PC-9 (cell line): ENCODE measurements around the gene CCDC71L. TPM values are rescaled to one million over a fixed set of nuclear protein-coding genes. Genes with fewer than 3 reads are reported as not detected.

Source experiments
- BruUV-seq: library from RNA; stranded (reverse); fragments of 400-500 nt; replicated peaks from 2 replicates; lab custom pipeline; 2021; lab: Mats Ljungman, UMichigan
- CTCF ChIA-PET: fragments of 300-600 bp; sonication (Branson Sonifier 250); formaldehyde crosslinking; loops from one replicate; lab custom pipeline; 2022; ENCODE audit warnings: antibody characterized with exemption; lab: Charles Lee
- POLR2A ChIA-PET: fragments of 300-600 bp; sonication (Branson Sonifier 250); formaldehyde crosslinking; loops from one replicate; lab custom pipeline; 2022; ENCODE audit warnings: antibody characterized with exemption; ENCODE audit not compliant: unreplicated experiment; lab: Charles Lee
- DNase-seq, 2 experiments: peaks; one replicate each; pipeline versions ENCODE4 v3.0.0 to v3.0.0-alpha.2; 2015 to 2022; ENCODE audit warnings: mixed read lengths in 1 of 2
- H2AFZ ChIP-seq: fragments of 200-600 bp; sonication (generic); 2 replicates; pipeline ENCODE4 v1.8.1; 2017; ENCODE audit warnings: antibody characterized with exemption
- H3F3A ChIP-seq: fragments of 200-600 bp; sonication (generic); 2 replicates; pipeline ENCODE4 v1.8.1; 2017; ENCODE audit warnings: antibody characterized with exemption, mild to moderate bottlenecking, low read depth; ENCODE audit not compliant: insufficient read depth
- H3K27ac ChIP-seq: fragments of 200-600 bp; sonication (generic); 2 replicates; pipeline ENCODE4 v1.6.1; 2016; ENCODE audit warnings: mixed run types
- H3K27me3 ChIP-seq: fragments of 200-600 bp; sonication (generic); 2 replicates; pipeline ENCODE4 v1.6.1; 2016; ENCODE audit warnings: low read depth, mixed run types; ENCODE audit not compliant: insufficient read depth
- H3K36me3 ChIP-seq: fragments of 200-600 bp; sonication (generic); 2 replicates; pipeline ENCODE4 v1.6.1; 2016; ENCODE audit warnings: low read depth, mixed run types
- H3K4me1 ChIP-seq: fragments of 200-600 bp; sonication (generic); replicated peaks from 2 replicates; pipeline ENCODE4 v1.6.1; 2016; ENCODE audit warnings: mixed run types; ENCODE audit not compliant: insufficient read depth
- H3K4me2 ChIP-seq: fragments of 200-600 bp; sonication (generic); 2 replicates; pipeline ENCODE4 v1.6.1; 2017; ENCODE audit warnings: mixed run types
- H3K4me3 ChIP-seq: fragments of 200-600 bp; sonication (generic); 2 replicates; pipeline ENCODE4 v1.6.1; 2016; ENCODE audit warnings: mixed run types
- H3K79me2 ChIP-seq: fragments of 200-600 bp; sonication (generic); 2 replicates; pipeline ENCODE4 v1.6.1; 2017; ENCODE audit warnings: low read depth, mixed run types
- H3K9me2 ChIP-seq: fragments of 200-600 bp; sonication (generic); 2 replicates; pipeline ENCODE4 v1.8.1; 2017; ENCODE audit warnings: mild to moderate bottlenecking; ENCODE audit not compliant: insufficient read depth
- H3K9me3 ChIP-seq: fragments of 200-600 bp; sonication (generic); 2 replicates; pipeline ENCODE4 v1.8.1; 2016; ENCODE audit warnings: low read depth; ENCODE audit not compliant: insufficient read depth
- H4K20me1 ChIP-seq: fragments of 200-600 bp; sonication (generic); 2 replicates; pipeline ENCODE4 v1.8.1; 2017; ENCODE audit not compliant: insufficient read depth
- EZH2 ChIP-seq: fragments of 200-600 bp; sonication (generic); IDR thresholded peaks from 2 replicates; pipeline ENCODE4 v1.8.0; 2017; ENCODE audit warnings: antibody characterized with exemption, low read depth
- intact Hi-C: fragments of 100-400 bp; cut with micrococcal nuclease; formaldehyde crosslinking; loops from one replicate; pipeline ENCODE4 v1.10.0; 2022; ENCODE audit not compliant: unreplicated experiment
- total RNA-seq: library from RNA; stranded (reverse); gene quantifications from 2 replicates; pipeline ENCODE4 v1.2.3, GENCODE V29; 2021
- TF ChIP-seq, protein P1 (sequence below): fragments of 200-600 bp; sonication (generic); conservative IDR thresholded peaks from 2 replicates; pipeline ENCODE4 v1.6.1; 2017; ENCODE audit warnings: mixed run types, antibody characterized with exemption, mild to moderate bottlenecking, moderate library complexity

Gene CCDC71L
- total RNA-seq, 1 experiment from 2014 or later: 18.4 TPM

DNA sequence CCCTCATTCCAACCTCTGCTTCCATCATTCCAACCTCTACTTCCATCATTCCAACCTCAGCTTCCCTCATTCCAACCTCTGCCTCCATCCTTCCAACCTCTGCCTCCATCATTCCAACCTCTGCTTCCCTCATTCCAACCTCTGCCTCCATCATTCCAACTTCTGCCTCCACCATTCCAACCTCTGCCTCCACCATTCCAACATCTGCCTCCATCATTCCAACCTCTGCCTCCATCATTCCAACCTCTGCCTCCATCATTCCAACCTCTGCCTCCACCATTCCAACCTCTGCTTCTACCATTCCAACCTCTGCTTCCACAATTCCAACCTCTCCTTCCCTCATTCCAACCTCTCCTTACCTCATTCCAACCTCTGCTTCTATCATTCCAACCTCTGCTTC lies 30.3 kb downstream of the CCDC71L start:
- no peak for DNase-seq
- Histone ChIP-seq H3K9me2 (no peaks in the 10 kb centered on the region), H3K27ac (no peak overlapping the region), H3K4me1 (peaks cover 17% of the 10 kb centered on the region), H3K36me3 (no peaks in the 10 kb centered on the region), H3K27me3 (peaks cover 40% of the 10 kb centered on the region), H4K20me1 (no peaks in the 10 kb centered on the region), H3K4me3 (no peak overlapping the region), H3K9me3 (0 out of 2 replicates have a peak, but pooled peaks cover 4% of the 10 kb centered on the region), H3K4me2 (no peak overlapping the region), H3F3A (peaks cover 7% of the 10 kb centered on the region), H3K79me2 (no peaks in the 10 kb centered on the region), H2AFZ (no peak overlapping the region)
- BruUV-seq: no TSS peak
- ChIA-PET CTCF (no interaction called here), POLR2A (no interaction called here)
- TF ChIP-seq, protein P1, sequence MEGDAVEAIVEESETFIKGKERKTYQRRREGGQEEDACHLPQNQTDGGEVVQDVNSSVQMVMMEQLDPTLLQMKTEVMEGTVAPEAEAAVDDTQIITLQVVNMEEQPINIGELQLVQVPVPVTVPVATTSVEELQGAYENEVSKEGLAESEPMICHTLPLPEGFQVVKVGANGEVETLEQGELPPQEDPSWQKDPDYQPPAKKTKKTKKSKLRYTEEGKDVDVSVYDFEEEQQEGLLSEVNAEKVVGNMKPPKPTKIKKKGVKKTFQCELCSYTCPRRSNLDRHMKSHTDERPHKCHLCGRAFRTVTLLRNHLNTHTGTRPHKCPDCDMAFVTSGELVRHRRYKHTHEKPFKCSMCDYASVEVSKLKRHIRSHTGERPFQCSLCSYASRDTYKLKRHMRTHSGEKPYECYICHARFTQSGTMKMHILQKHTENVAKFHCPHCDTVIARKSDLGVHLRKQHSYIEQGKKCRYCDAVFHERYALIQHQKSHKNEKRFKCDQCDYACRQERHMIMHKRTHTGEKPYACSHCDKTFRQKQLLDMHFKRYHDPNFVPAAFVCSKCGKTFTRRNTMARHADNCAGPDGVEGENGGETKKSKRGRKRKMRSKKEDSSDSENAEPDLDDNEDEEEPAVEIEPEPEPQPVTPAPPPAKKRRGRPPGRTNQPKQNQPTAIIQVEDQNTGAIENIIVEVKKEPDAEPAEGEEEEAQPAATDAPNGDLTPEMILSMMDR: no peak
- TF ChIP-seq EZH2: no peak
- intact Hi-C loops: no loop called here

DNA sequence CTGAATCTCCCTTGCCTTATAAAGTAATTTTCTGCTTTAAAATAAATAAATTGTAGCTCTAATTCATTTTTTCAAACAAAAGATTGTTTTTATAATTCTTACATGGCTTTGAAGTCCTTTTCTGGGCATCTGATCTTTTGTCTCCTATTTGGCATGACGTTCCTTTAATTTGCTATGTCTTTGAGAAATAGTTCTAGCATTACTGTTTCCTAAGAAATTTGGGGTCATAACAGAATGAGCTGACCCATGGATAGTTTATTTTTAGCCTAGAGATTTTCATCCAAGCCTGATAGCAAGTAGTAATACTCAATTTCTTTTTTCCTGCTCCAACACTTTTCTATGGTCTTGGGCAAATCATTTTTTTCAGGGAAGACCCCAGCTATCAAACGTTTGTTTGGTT lies 31.4 kb downstream of the CCDC71L start:
- H3K79me2 ChIP-seq: no peaks in the 10 kb centered on the region
- H3K4me3 ChIP-seq: no peak overlapping the region
- no peak overlapping the region for H2AFZ ChIP-seq
- TF ChIP-seq, protein P1: no peak
- no peak for TF ChIP-seq EZH2
- H3K9me2 ChIP-seq: no peaks in the 10 kb centered on the region
- H4K20me1 ChIP-seq: no peaks in the 10 kb centered on the region
- BruUV-seq: no TSS peak
- ChIA-PET CTCF (no interaction called here), POLR2A (no interaction called here)
- intact Hi-C loops: no loop called here
- H3K27ac ChIP-seq: no peak overlapping the region
- H3K4me2 ChIP-seq: no peak overlapping the region
- peaks cover 7% of the 10 kb centered on the region for H3F3A ChIP-seq
- peaks cover 21% of the 10 kb centered on the region for H3K4me1 ChIP-seq
- no peaks in the 10 kb centered on the region for H3K36me3 ChIP-seq
- H3K9me3 ChIP-seq: peaks cover 6% of the 10 kb centered on the region; the same call in 1 of the 2 replicates
- no peak for DNase-seq
- H3K27me3 ChIP-seq: peaks cover 40% of the 10 kb centered on the region

DNA sequence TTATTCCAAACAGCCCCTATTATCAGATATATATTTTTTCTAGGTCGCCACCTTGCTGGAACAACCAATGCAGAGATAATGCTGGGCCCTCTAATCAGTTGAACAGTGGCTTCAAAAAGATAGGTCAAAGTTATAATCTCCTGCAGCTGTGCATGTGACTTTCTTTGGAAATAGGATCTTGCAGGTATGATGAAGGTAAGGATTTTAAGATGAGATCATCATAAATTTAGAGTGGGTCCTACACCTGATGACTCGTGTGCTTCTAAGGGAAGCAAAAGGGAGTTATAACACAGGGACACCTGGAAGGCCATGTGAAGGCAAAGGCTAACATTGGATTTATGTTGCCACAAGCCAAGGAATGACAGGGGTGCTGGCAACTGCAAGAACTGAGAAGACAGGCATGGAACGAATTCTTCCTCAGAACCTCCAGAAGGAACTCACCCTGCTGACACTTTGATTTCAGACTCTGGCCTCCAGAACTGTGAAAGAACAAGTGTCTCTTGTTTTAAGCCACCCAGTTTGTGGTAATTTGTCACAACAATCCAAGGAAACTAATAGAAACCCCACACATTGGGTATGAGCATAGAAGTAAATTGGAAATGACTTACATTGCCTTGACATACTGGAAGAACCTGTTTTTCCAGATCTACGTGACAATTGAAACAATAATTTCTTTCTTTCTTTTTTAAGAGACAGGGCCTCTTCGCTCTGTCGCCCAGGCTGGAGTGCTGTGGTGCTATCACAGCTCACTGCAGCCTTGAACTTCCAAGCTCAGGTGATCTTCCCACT lies 34.4 kb downstream of the CCDC71L start:
- H3K4me2 ChIP-seq: peak overlapping the region; percentile 52
- TF ChIP-seq, protein P1: no peak
- no peak for TF ChIP-seq EZH2
- BruUV-seq: no TSS peak
- H3K4me3 ChIP-seq: no peak overlapping the region
- H3K27me3 ChIP-seq: peaks cover 20% of the 10 kb centered on the region
- H3K27ac ChIP-seq: peak overlapping the region; percentile 21; the same call in 1 of the 2 replicates
- H3K36me3 ChIP-seq: no peaks in the 10 kb centered on the region
- CTCF ChIA-PET: no interaction called here
- H3K9me3 ChIP-seq: peaks cover 16% of the 10 kb centered on the region
- peaks cover 30% of the 10 kb centered on the region for H3K4me1 ChIP-seq
- no peaks in the 10 kb centered on the region for H3K79me2 ChIP-seq
- DNase-seq: peak; percentile 15 to 75
- no peaks in the 10 kb centered on the region for H3K9me2 ChIP-seq
- H3F3A ChIP-seq: peaks cover 7% of the 10 kb centered on the region
- H2AFZ ChIP-seq: no peak overlapping the region
- POLR2A ChIA-PET: no interaction called here
- intact Hi-C loops: no loop called here
- H4K20me1 ChIP-seq: no peaks in the 10 kb centered on the region
